ENCODE results near the gene C1QTNF8.

GRCh38 chr16:1117926-1118325 is 21.9 kb upstream of the C1QTNF8 start:
- TF ChIP-seq CTCF (conservative IDR thresholded peaks at IDR 0.05; ENCODE audit: low read depth, low read length), result no peak
- no peak for TF ChIP-seq EZH2 (IDR thresholded peaks at IDR 0.05; ENCODE audit: low read length, unreplicated experiment)
